HuH-7 (cell line): Measurements from ENCODE around the gene PEX26.
A peak's percentile ranks its signal among the peaks of the same experiment; 100 is the strongest.
"Not testable (repeated sequence)": the region's sequence is repeated elsewhere in the genome, so short reads cannot be mapped to it uniquely, and the experiment has no call there.

Source experiments
- DNase-seq: peaks from one replicate; pipeline ENCODE4 v3.0.0; 2011; ENCODE audit warnings: low spot score

The PEX26 gene

DNA sequence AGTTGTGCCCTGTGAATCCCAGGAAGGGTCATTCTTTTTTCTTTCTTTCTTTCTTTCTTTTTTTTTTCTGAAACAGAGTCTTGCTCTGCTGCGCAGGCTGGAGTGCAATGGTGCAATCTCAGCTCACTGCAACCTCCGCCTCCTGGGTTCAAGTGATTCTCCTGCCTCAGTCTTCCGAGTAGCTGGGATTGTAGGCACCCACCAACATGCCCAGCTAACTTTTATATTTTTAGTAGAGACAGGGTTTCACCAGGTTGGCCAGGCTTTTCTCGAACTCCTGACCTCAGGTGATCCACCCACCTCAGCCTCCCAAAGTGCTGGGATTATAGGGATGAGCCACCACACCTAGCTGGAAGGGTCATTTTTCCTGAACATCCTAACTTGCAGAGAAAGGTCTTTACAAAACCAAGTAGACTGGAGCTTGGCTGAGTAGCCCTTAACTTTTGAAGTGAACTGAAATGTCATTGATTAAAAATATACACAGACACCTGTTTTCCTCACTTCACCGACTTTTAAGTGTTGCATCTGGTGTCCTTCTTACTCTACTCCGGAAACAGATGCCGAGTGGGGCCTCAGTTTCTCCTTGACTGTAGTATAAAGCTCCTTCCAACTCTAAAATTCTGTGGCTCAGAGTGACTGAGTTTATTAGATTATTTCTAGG, 6.4 kb upstream of the PEX26 start:
- DNase-seq, result not testable (repeated sequence)

DNA sequence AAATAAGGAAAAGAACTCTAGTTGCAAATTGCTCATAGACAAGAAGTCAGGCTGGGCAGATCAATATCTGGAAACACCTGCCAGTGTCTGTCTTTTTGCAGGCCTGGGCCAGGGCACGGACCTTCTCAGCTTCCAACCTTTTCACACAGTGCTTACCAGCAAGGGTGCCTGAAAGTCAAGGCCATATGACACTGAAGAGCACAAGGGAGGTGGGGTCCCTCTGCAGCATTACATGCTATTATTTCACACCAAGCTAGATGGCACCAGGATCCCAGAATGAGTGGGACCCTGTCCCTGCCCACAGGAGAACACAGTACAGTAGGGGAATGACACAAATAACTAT, 5.9 kb upstream of the PEX26 start:
- DNase-seq, result no peak

DNA sequence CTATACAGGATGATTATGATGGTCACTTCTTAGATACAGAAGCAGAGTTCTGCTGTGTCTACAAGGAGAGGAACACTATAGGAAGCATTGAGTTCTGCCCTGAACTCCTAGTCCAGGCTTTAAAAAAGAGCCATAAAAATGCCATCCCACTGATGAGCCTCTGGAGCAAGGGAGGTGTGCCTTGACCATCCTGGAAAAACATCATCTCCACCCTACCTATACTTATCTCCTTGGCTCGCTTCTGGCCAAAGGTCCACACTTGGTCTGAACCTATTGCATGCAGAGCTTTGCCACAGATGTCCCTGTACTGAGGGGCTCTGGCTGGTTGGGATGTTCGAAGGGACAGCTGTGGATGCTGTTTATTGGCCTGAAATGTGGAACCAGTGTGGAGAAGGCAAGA, 4.3 kb upstream of the PEX26 start:
- no peak for DNase-seq

DNA sequence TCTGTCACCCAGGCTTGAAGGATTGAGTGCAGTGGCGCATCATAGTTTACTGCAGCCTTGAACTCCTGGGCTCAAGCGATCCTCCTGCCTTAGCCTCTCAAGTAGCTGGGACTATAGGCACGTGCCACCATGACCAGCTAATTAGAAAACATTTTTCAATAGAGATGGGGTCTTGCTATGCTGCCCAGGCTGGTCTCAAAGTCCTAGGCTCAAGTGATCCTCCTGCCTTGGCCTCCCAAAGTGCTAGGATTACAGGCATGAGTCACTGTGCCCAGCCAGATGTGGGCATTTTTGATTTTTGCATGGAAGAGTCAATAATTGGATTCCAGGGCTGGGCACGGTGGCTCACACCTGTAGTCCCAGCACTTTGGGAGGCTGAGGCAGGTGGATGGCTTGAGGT, 3.9 kb upstream of the PEX26 start:
- DNase-seq, result not testable (repeated sequence)

DNA sequence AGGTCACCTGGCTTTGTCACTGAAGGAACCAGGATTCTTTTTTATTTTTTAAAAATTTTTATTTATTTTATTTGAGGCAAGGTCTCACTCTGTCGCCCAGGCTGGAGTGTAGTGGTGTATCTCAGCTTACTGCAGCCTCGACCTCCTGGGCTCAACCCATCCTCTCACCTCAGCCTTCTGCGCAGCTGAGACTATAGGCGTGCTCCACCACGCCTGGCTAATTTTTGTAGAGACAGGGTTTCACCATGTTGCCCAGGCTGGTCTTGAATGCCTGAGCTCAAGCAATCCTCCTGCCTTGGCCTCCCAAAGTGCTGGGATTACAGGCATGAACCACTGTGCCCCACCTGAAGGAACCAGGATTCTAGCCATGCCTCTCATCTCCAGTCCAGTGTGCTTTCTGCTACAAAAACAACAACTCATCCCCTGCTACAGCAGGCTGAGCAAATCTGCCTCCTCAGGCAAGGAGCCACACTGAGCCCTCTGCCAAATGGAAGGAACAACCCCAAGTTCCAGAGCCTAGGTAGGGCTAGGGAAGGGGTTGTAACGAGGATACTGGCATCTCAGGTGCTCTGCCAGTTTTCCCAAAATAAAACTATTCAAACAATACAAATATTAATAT, 2.6 kb upstream of the PEX26 start:
- no peak for DNase-seq

DNA sequence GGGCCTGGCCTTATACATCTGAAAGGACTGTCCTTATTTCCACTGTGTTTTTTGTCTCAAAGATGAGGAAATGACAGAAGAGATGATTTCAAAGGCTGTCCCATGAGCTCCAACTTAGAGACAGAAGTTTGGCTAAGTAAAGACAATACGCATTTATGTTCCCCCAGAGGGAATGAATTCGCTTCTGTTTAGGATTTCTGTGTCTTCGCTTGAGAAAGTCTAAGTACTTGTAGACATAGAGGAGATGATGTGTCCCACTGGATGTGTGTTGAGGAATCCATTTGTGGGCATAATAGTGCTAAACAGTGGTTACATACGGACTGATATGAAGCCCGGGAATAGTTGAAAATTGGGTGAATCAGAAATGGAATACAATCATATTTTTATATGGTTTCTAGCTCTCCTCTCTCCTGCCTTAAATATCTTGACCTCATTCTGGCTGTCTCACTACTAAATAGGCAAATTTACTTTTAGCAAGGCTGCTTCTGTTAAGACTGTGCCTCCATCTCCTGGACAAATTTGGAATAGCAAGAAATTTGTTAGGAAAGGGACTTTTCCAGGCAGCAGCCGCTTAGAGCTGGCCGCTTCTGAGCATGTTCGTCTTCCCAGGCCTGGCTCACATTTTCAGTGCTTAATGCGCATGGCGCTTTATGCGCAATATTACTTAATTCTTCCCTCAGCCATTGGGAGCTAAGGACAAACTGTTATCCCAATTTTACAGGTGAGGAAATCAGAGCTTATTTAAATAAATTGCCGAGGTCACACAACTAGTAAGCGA, 1.9 kb upstream of the PEX26 start:
- peak; percentile 61 for DNase-seq

DNA sequence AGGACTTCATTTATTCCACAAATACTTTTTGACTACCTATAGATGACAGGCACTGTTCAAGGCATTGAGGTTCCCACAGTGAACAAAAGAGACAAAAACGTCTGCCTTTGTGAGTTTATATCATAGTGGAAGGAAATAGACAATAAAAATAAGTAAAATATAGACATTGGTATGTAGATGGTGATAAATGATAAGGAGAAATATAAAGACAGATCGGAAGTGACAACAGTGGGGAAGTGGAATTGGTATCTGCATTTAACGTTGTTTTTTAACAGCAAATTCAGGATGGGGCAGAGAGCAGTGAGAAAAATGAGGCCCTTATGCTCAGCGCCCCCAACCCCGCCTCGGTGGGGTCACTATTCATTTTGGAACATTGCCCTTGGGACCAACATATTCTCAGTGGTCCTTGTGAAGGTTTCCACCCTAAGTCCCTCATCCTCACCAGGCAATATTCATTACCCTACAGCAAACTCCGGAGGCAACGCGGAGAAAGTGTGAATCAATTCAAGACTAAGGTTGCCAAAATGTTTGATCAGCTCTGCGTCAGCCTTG, 627 bp upstream of the PEX26 start:
- DNase-seq, result no peak

DNA sequence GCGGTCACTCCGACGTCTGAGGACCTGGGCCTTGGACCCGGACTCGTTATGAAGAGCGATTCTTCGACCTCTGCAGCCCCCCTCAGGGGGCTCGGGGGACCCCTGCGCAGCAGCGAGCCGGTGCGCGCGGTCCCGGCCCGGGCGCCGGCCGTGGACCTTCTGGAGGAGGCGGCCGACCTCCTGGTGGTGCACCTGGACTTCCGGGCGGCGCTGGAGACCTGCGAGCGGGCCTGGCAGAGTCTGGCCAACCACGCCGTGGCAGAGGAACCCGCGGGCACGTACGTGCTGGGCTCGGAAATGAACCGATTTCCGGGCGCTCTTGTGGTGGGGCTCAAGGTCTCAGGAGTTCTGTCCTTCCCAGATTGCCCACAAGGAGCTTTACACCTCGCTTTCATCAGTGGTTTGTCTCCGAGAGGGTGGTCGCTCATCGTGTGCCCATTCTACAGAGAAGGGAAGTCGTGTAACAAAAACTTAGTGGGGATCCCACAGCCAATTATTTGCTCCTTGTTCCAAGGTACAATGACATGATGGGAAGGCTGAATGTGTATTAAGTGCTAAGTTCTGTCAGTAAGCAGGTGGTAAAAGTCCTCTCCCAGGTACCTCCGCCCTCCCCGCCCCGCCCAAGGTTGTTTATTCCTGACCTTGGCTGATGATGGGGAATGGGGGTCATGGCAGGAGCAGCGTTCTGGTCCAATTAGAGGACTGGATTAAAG, 695 bp downstream of the PEX26 start:
- DNase-seq, result peak; percentile 35

DNA sequence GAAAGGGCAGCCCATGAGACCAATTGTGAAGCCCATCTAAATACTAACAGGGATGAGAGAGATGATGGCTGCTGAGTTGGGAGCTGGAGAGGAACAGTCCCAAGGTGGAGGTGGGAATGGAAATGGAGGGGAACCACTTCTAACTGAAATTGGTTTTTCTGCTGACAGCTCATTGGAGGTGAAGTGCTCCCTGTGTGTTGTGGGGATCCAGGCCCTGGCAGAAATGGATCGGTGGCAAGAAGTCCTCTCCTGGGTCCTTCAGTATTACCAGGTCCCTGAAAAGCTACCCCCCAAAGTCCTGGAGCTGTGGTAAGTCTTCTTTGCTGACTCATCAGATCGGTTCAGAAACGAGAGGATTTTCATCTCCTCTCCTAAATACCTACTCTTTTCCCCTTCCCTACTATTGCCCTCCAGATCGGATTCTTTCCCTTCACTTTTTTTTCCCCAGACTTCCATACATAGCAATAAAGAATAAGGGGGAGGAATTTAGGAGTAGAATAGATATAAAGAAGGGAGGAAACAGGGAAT, 2.0 kb downstream of the PEX26 start:
- DNase-seq, result no peak

DNA sequence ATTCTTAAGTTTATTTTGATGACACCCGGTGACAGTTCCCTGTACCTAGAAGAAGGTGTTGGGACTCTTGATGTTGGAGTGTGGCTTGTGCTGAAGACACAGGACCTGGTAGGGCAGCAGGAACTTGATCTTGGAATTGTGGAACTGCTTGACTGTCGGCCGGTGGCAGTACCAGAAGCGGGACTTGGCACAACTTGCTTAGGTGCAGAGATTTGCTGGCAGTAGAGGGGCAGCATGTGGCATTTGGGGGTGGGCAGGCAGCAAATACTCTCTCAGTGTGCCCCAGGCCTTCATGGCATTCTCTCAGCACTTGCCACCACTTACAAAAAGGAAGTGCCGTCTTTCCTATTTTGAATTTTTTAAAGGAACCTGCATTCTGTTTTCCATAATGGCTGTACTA, 3.6 kb downstream of the PEX26 start:
- DNase-seq, result no peak

DNA sequence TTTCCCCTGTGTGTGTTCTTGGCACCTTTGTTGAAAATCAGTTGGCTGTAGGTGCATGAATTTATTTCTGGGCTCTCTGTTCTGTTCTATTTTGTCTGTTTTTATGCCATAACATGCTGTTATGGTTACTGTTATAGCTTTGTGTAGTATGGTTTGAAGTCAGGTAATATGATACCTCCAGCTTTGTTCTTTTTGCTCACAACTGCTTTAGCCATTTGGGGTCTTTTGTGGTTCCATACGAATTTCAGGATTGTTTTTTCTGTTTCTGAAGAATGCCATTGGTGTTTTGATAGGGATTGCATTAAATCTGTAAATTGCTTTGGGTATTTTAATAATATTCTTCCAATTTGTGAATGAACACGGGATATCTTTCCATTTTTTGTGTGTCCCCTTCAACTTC, 4.7 kb downstream of the PEX26 start:
- no peak for DNase-seq

DNA sequence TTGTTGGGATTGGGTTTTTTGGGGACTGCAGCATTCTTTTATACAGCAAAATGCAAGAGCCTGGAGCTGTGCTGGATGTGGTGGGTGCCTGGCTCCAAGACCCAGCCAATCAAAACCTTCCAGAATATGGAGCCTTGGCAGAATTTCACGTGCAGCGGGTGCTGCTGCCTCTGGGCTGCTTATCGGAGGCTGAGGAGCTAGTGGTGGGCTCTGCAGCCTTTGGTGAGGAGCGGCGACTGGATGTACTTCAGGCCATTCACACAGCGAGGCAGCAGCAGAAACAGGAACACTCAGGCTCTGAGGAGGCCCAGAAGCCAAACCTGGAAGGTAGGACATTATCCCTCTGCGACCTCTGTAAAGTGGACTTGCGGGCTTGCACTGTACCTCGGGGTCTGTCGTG, 5.6 kb downstream of the PEX26 start:
- DNase-seq, result no peak

DNA sequence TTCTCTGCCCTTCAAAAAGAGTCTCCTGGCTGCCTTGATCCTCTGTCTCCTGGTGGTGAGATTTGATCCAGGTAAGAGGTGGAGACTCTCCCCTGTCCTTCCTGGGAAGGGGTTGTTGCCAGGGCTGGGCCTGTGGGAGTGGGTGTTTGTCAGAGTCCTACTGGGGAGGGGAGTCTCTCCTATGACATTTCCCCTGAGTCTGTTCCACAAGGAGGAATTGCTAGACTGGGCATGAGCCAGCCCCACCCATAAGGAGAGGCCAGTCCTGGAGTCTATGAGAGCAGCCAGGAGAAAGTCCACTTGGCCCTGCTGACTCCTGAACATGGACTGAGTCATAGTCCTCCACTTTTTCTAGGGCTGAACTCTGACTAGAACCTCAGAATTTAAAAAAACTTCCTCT, 7.4 kb downstream of the PEX26 start:
- DNase-seq, result no peak

DNA sequence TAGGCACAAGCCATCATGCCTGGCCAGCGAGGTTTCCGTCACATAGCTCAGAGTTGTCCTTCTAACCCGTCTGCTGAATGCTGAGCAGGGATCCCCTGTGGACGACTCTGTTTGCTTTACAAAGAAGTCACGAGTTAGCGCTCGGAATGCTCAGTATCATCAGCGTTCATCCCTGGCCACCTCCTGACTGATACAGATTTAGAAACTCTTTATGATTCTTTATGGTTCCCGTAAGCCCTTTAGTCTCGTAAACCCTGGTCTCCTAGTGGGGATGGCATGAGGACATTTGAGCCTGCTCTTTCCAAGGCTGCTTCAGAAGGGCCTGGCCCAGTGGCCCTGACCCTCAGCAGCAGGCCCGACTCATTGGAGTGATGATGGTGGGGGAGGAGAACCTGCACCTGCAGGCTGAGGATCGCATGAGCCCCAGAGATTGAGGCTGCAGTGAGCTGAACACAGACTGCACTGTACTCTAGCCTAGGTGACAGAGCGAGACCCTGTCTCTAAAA, 9.6 kb downstream of the PEX26 start:
- no peak for DNase-seq

DNA sequence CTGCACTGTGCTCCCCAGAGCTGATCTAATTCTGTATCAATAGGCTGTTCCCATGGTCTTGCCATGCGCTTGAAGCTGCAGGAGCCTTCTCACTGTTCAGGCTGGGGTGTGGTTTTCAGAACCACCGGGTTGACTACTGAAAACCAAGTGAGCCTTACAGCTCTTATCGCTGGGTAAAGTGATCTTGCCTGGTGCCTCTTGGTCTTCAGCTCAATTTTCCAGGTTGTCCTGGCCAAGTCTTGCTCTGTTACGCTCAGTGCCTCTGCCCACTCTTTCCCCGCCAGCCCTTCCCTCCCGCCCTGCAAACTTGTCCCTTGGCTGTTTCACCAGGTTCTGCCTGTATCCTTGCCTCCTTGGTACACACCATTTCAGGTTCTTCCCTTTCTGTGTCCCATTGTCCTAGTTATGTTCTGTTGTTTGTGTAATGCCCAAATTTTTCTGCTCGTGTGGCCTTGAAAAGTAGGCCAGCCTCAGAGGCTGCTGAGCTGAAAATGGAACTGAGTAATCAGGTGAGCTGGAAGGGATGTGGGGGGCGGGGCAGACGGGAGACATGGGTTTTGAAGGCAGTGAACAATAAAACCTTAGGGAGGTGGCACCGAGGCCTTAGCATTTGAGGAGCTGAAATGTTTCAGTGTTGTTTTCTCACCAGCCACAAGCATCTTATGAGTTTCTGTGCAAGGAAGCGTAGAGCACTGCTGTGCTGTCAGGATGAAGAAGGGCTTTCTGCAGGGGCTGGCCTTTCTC, 11.2 kb downstream of the PEX26 start:
- no peak for DNase-seq

DNA sequence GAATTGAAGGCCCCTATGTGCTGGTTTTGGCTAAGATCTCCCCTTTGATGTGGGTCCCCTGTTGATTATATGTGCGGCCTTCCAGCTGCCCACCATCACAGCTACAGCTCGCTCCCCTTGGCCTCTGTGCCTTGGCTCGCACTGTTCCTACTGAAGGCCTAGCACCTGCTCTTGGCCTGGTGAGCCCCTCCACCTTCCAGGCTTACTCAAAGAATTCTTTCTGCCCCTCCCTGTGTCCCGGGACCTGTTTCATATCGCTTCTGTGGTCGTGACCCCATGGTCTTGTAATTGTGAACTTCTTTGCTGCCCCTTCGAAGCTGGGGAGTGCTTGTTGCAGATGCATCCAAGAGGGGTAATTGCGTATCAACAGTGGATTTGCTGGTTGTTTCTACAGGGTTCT, 12.5 kb downstream of the PEX26 start:
- DNase-seq, result no peak

DNA sequence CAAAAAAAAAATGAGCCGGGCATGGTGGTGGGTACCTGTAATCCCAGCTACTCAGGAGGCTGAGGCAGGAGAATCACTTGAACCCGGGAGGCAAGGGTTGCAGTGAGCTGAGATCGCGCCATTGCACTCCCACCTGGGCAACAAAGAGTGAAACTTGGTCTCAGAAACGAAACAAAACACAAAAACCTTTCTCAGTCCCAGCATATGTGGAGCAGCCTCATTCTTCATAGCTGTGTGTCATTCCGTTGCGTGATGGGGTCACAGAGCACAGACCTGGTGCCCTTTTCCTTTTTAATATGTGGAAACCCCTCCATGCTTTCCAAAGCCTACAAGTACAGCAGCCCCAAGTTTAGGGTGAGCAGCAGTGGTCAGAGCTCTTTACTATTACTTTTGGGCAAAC, 13.7 kb downstream of the PEX26 start:
- DNase-seq, result no peak

DNA sequence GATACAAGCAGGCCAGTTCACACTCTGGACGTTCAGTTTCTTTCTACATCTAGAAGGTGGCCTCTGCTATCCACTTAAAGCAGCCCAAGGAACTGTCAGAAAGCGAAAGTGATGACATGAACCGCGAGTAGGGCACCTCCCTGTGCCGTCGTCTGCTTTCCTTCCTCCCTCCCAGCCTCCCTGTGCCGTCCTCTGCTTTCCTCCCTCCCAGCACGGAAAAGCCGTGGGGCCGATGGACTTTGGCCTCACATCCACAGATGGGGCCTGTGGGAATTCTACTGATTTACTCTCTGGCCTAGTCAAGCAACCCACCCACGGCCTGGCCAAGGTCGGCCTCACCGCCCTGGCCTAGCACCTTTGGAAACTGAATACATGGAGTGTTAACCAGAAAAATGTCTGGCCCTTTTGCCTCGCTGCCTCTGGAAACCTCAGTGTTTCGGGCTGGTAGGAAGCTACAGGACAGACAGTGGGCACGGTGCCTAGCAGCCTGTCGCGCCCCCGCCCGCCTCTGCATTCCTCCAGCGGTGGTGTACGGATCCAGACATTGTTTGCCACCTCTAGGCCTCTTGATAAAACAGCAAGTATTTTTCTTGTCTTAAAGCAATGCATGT, 14.2 kb downstream of the PEX26 start:
- DNase-seq, result peak; percentile 81

DNA sequence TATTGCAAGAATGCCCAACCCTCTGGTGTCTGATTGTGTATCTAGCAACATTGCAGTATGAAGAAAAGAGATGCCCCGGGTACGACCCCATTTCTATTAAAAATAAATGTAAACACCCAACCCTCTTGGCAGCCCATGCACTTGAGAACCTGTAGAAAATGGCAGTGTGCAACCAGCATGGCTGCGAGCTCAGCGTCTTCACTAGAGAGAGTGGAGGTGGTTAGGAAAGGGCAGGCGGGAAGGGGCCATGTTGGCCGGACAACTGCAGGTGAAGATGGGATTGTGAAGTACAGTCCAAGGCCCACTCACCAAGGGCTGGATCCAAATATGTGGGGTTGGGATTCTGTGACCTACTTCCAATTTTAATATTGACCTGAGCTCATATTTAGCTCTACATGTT, 15.9 kb downstream of the PEX26 start:
- DNase-seq, result no peak

DNA sequence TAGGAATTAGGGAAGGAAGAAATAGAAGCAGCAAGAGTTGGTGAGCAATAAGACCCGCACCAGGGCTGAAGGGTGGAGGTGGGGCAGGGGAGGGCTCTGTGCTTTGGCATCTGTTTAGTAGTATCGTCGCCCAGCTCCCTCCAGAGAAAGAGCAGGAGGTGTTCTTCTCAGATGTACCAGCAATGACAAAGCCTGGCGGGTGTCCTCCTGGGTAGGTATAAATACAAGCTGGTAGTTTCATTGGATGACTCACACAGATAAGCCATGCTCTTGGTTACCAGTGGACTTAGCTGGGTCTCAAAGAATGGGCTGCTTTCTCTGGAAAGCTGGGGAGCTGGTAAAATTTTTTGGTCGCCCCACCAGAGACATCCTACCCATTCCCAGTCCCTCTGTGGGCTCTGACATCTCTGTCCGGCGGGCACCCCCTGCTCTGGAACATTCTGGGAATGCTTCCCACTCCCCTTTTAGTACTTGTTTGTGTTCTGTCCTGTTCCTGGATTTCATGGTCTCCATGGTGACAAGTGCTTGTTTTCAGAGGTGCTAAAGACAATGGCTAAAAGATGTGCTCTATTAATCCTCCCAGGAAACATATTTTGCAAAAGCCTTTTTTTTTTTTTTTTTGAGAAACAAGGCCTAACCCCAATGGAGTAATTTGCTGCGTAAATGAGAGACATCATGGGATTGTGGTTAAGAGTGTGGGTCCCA, 17.5 kb downstream of the PEX26 start:
- DNase-seq, result no peak
